LNCAP (cell line): ENCODE measurements around the gene SDK2.

ENCODE experiments used
- CTCF ChIP-seq: fragments of 450-650 bp; IDR thresholded peaks from 2 replicates; pipeline ENCODE4 v1.5.1; 2017; ENCODE audit warnings: mild to moderate bottlenecking

SDK2 gene

GRCh38 chr17:73584987-73585386 is 59.3 kb downstream of the SDK2 start:
- no peak for TF ChIP-seq CTCF

- TF ChIP-seq CTCF: no peak
Observed at GRCh38 chr17:73584049-73584448, 60.2 kb downstream of the SDK2 start.

- TF ChIP-seq CTCF: no peak
Observed at GRCh38 chr17:73582821-73583220, 61.4 kb downstream of the SDK2 start.

GRCh38 chr17:73582359-73582758 is 61.9 kb downstream of the SDK2 start:
- TF ChIP-seq CTCF: no peak

- no peak for TF ChIP-seq CTCF
Observed at GRCh38 chr17:73581379-73581778, 62.9 kb downstream of the SDK2 start.

- TF ChIP-seq CTCF: no peak
Observed at GRCh38 chr17:73580073-73580710, 64.1 kb downstream of the SDK2 start.

GRCh38 chr17:73576556-73577098 is 67.6 kb downstream of the SDK2 start:
- TF ChIP-seq CTCF: no peak
